Upper lobe of left lung (tissue), 4 donors: ENCODE data around the gene STN1.

ENCODE experiments used
- EP300 ChIP-seq, 4 donors: sonication (generic); formaldehyde crosslinking; IDR thresholded peaks; one replicate each; pipeline ENCODE4 v1.5.1; 2017; ENCODE audit warnings: antibody characterized with exemption in 4 of 4, control low read depth in 2 of 4
- POLR2A ChIP-seq, 4 donors: fragments of 450-650 bp; IDR thresholded peaks; one replicate each; pipeline ENCODE4 v1.5.1; 2016 to 2017; ENCODE audit warnings: antibody characterized with exemption in 4 of 4, mild to moderate bottlenecking in 2 of 4
- POLR2AphosphoS5 ChIP-seq, 2 donors: sonication (generic); formaldehyde crosslinking; IDR thresholded peaks; one replicate each; pipeline ENCODE4 v1.5.1; 2017; ENCODE audit warnings: antibody characterized with exemption in 2 of 2
- TF ChIP-seq, protein P1 (sequence below), 6 experiments: fragments of 450-650 bp in 4 of 6; fragments of 200-600 bp in 2 of 6; sonication (generic) in 2 of 6; IDR thresholded peaks; one replicate each; pipeline ENCODE4 v1.5.1; 2016 to 2019; ENCODE audit warnings: antibody characterized with exemption in 6 of 6

DNA sequence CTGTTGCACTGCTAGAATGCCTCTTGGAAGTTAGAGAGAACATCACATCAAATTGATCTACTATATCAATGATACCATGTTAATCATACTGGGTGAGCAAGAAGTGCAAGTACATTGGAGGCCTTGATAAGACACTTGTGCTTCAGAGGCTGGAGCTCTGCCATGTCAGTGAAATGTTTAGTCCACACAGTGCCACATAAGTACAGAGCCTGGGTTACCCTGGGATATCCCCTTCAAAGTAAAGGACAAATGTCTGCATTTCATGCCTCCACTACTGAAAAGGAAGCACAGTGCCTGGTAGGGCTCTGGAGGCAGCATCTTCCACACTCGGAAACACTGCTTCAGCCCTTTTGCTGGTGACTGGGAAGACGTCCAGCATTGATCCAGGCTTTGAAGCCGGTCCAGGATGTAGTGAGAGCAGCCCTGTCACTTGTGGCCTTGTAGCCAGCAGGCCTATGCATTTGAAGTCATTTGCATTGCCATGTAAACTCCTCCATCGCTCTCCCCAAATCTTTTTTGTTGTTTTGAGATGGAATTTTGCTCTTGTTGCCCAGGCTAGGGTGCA is 15.7 kb upstream of the STN1 start:
- no peak for TF ChIP-seq POLR2A (IDR thresholded peaks at IDR 0.05)
- TF ChIP-seq, protein P1, sequence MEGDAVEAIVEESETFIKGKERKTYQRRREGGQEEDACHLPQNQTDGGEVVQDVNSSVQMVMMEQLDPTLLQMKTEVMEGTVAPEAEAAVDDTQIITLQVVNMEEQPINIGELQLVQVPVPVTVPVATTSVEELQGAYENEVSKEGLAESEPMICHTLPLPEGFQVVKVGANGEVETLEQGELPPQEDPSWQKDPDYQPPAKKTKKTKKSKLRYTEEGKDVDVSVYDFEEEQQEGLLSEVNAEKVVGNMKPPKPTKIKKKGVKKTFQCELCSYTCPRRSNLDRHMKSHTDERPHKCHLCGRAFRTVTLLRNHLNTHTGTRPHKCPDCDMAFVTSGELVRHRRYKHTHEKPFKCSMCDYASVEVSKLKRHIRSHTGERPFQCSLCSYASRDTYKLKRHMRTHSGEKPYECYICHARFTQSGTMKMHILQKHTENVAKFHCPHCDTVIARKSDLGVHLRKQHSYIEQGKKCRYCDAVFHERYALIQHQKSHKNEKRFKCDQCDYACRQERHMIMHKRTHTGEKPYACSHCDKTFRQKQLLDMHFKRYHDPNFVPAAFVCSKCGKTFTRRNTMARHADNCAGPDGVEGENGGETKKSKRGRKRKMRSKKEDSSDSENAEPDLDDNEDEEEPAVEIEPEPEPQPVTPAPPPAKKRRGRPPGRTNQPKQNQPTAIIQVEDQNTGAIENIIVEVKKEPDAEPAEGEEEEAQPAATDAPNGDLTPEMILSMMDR (IDR thresholded peaks at IDR 0.05): no peak
- TF ChIP-seq POLR2AphosphoS5 (IDR thresholded peaks at IDR 0.05): no peak
- no peak for TF ChIP-seq EP300 (IDR thresholded peaks at IDR 0.05)
